ENCODE data around the gene DCHS2.

DNA sequence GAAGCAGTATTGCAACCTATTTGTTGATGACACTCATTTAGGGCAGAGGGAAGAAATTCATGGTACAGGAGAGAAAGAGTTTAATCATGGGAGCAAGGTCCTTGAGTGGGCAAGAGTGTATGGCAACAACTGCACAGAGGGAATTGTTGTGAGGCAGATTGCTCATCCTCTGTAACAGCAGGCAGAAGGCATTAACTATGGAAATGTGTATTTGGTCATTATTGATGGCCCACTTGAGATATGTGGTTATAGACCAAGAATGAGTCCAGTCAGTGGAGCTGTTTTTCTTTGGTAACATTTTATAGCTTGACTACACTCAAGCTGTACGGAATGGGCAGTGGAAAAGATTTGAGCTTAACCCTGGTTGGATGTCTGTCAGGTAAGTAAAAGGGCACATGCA lies 42.7 kb upstream of the DCHS2 start:
- TF ChIP-seq, protein P1, sequence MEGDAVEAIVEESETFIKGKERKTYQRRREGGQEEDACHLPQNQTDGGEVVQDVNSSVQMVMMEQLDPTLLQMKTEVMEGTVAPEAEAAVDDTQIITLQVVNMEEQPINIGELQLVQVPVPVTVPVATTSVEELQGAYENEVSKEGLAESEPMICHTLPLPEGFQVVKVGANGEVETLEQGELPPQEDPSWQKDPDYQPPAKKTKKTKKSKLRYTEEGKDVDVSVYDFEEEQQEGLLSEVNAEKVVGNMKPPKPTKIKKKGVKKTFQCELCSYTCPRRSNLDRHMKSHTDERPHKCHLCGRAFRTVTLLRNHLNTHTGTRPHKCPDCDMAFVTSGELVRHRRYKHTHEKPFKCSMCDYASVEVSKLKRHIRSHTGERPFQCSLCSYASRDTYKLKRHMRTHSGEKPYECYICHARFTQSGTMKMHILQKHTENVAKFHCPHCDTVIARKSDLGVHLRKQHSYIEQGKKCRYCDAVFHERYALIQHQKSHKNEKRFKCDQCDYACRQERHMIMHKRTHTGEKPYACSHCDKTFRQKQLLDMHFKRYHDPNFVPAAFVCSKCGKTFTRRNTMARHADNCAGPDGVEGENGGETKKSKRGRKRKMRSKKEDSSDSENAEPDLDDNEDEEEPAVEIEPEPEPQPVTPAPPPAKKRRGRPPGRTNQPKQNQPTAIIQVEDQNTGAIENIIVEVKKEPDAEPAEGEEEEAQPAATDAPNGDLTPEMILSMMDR (IDR thresholded peaks at IDR 0.05), result no peak
- TF ChIP-seq POLR2A (IDR thresholded peaks at IDR 0.05) (no peak), POLR2AphosphoS5 (IDR thresholded peaks at IDR 0.05) (no peak)
